Putamen (tissue), 1 donor: ENCODE data around the gene HINT3.
"Not testable (repeated sequence)": the region's sequence is repeated elsewhere in the genome, so short reads cannot be mapped to it uniquely, and the experiment has no call there.

Experiments
- DNase-seq: peaks from one replicate; pipeline ENCODE4 v3.0.0-alpha.2; 2016; ENCODE audit warnings: low spot score

Gene HINT3

DNA sequence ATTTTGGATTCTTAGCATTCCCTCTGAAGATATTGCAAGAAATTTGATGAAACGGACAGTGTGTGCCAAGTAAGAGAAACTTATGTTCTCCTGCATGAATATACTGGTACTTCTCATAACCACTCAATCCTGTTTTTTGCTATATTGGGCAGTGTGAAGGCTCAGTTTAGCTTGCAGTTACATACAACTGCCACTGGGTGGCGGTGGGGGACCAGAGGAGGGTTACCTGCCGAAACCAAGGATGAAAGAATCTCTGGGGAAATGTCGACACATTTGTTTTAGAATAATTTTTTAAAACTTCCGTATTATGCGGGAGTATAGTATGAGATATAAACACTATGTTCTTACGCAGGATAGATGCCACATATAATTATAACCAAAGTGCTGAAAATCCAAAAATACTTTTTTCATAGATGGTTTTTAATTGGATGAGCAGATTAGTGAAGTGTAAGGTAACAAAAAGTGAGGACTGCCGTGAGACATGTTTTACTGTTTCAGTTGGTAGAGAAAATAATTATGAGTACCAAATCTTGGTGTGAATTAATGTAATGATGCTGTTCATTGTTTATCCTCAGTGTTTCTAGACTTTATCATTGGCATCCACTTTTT is 39.5 kb downstream of the HINT3 start:
- peak; percentile 75 for DNase-seq

DNA sequence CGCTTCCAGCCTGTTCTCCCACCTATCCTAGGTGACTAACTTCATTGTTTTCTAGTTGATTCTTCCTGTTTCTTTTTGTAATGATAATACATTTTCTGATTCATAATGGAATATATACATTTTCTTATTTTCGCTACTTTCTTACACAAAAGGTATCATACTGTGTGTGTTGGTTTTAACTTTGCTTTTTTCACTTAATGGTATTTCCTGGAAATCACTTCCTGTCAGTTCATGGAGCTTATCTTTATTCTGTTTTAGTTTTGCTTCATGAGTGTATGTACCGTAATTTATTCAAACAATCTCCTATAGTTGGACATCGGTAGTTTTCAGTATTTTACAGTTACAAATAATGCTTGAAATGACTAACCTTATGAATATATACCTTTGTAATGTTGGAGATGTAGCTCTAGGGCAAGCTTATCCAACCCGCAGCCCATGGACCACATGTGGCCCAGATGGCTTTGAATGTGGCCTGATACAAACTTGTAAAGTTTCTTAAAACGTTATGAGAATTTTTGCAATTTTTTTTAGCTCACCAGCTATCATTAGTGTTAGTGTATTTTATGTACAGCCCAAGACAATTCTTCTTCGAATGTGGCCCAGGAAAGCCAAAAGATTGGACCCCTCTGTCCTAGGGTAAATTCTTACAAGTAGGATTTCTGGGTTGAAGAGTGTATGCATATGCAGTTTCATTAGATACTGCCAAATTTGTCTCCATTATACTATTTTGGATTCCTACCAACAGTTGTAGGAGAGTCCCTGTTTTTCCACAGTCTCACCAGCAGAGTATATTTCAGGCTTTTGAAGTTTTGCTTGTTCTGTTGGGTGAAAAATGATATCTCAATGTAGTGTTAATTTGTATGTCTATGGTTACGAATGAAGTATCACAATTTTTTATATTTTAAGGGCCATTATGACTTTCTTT is 46.4 kb downstream of the HINT3 start:
- DNase-seq, result no peak

GRCh38 chr6:126007800-126008199 is 51.2 kb downstream of the HINT3 start:
- DNase-seq, result no peak

- no peak for DNase-seq
These were observed 53.5 kb downstream of the HINT3 start for GRCh38 chr6:126010040-126010439.

DNA sequence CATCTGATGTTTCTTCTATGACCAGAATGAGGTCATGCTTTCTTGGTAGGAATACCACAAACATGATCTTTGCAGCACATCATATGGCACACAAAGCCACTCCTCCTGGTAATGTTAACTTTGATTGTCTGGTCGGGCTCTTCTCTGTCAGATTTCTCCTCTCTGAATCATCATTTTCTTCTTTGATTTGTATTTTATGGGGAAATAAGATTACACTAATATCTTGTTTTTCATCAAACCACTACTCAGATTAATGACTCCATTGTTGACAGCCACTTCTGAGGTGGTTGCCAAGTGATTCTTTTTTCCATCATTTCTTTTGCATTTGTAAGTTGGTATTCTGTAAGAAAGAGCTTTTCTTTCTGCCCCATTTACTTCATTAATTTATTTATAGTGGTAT is 59.3 kb downstream of the HINT3 start:
- DNase-seq, result no peak

- DNase-seq, result no peak
These were observed 60.0 kb downstream of the HINT3 start for GRCh38 chr6:126016591-126016990.

DNA sequence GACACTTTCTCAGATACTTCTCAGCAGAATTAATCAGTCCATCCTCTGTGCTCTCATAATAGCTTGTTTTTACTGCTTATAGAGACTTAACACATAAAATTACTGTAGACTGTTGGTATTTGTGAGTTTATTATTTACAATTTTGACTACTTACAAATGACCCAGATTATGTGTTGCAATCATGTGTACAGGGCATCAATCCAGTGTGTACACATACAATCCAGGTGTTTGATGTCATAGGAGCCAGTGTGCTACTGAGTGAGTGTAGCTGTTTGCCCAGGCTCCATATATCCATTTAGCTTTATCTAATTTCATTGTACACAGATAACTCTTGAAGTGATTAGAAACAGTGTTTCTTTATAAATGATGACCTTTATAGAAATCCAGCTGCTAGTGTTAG is 61.1 kb downstream of the HINT3 start:
- no peak for DNase-seq

DNA sequence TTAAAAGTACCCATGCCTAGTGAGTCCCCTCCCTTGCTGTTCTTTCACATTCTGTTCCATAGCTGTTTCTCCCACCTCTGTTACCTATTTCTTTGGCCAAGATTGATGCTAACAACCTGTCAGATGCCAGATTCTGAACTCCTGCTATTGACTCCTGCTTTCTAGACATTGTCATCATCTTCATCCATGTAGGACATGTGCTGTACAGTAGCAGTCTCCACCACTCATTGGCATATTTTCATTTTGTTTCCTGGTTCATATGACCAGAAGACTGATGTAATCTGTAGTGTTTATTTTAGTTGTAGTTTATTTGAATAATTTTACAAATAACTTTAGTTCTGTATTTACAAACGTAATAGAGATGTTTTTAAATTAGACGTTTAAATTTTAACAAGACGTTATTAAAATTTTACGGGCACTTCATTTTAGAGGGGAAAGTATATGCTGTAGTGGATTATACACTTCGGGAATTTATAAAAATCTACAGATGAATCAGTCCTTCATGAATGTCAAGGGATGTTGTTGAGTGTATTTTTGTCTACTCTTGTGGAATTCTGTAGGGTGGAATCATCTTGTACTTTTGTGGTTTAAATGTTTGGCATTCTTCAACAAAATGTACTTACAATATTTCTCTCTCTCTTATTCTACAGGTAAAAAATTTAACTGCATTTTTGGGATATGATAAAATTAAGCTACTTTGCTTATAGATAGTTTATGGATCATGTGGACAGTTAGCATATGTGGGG is 63.9 kb downstream of the HINT3 start:
- DNase-seq, result no peak

DNA sequence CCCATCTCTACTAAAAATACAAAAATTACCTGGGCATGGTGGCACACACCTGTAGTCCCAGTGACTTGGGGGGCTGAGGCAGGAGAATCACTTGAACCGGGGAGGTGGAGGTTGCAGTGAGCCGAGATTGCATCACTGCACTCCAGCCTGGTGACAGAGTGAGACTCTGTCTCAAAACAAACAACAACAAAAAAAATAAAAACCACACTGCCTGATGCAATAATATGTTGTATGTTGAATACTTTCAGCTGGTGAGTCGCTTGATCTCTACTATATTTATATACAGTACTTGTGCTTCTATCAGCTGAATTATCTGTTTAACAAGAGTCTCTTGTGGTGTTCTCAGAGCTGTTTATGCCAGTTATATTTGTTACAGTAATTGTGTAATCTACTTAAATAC is 66.9 kb downstream of the HINT3 start:
- DNase-seq, result not testable (repeated sequence)

DNA sequence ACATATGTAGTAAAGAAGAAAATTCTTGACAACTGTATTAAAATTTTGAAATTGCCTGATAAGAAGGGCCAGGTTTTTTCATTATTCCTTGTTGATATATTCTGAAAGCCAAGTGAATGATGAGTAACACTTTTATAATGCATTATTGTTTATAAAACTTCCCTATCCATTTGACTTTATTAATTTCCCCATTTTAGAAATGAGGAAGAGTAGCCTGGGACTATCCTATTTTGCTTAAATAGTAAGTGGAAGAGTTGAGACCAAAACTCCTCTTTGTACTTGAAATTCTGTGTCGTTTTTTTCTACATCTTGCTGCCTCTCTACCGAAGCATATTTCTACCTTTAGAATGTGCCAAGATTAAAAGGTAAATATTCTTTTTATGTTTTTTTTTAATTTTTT is 69.4 kb downstream of the HINT3 start:
- DNase-seq, result no peak

DNA sequence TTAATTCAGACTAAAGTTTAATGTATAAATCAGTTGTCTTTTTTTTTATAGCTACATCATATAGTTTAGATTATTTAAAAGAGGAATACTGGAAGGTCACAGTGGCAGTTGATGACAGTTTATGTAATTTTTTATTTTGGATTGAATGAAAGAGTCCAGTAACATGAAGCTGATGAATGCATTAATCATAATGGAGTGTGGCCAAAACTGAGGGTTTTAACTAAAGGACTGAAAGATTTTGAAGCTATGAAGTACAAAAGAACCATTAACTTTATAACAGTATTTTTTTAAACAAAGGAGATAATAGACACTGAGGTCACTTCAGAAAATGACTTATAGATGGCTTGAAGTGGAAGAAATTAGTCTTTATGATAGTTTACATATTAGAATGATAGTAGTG is 71.0 kb downstream of the HINT3 start:
- DNase-seq, result no peak
